HG03378 (cell line): ENCODE measurements around the gene ZNF503.

ENCODE experiments used
- ATAC-seq: cut with Tn5 transposase; IDR thresholded peaks from one replicate; pipeline ENCODE4 v1.9.1; 2021; ENCODE audit warnings: mild to moderate bottlenecking, moderate library complexity; ENCODE audit not compliant: unreplicated experiment

The ZNF503 gene

GRCh38 chr10:75401569-75402485 is at the start of gene ZNF503:
TSS of gene ZNF503 (minus strand) at chr10:75401764. CDS start at chr10:75401419, 345 bp downstream.
- ATAC-seq, result peak; percentile 46

- no peak for ATAC-seq
Observed at GRCh38 chr10:75450644-75451640, 49.4 kb upstream of the ZNF503 start.

- no peak for ATAC-seq
Observed at GRCh38 chr10:75450075-75450445, 48.5 kb upstream of the ZNF503 start.

- ATAC-seq, result no peak
Observed at GRCh38 chr10:75449382-75450074, 48.0 kb upstream of the ZNF503 start.

GRCh38 chr10:75448166-75448565 is 46.6 kb upstream of the ZNF503 start:
- ATAC-seq, result no peak

GRCh38 chr10:75446508-75446907 is 44.9 kb upstream of the ZNF503 start:
- ATAC-seq, result no peak

GRCh38 chr10:75444781-75445386 is 43.3 kb upstream of the ZNF503 start:
- ATAC-seq, result no peak

GRCh38 chr10:75443362-75443761 is 41.8 kb upstream of the ZNF503 start:
- ATAC-seq, result no peak

- ATAC-seq, result no peak
Observed at GRCh38 chr10:75441682-75442081, 40.1 kb upstream of the ZNF503 start.

GRCh38 chr10:75441196-75441595 is 39.6 kb upstream of the ZNF503 start:
- ATAC-seq, result no peak

- ATAC-seq, result no peak
Observed at GRCh38 chr10:75440271-75440793, 38.8 kb upstream of the ZNF503 start.

- ATAC-seq, result no peak
Observed at GRCh38 chr10:75439811-75440210, 38.2 kb upstream of the ZNF503 start.

- no peak for ATAC-seq
Observed at GRCh38 chr10:75438275-75438674, 36.7 kb upstream of the ZNF503 start.

- ATAC-seq, result no peak
Observed at GRCh38 chr10:75437693-75438092, 36.1 kb upstream of the ZNF503 start.

- no peak for ATAC-seq
Observed at GRCh38 chr10:75436896-75437295, 35.3 kb upstream of the ZNF503 start.

GRCh38 chr10:75435291-75435690 is 33.7 kb upstream of the ZNF503 start:
- no peak for ATAC-seq

- ATAC-seq, result no peak
Observed at GRCh38 chr10:75434291-75434690, 32.7 kb upstream of the ZNF503 start.

- ATAC-seq, result no peak
Observed at GRCh38 chr10:75433216-75433615, 31.7 kb upstream of the ZNF503 start.

GRCh38 chr10:75432763-75433162 is 31.2 kb upstream of the ZNF503 start:
- ATAC-seq, result no peak

GRCh38 chr10:75432176-75432575 is 30.6 kb upstream of the ZNF503 start:
- no peak for ATAC-seq
